ENCODE data around the gene PPBP. TPM values are rescaled to one million over a fixed set of nuclear protein-coding genes. Genes with fewer than 3 reads are reported as not detected.
"Not testable (repeated sequence)": the region's sequence is repeated elsewhere in the genome, so short reads cannot be mapped to it uniquely, and the experiment has no call there.

Gene PPBP
- polyA plus RNA-seq, 1 donor from 2014 or later = not detected

- no peaks in the 10 kb centered on the region for H3K79me2 ChIP-seq (replicated peaks; ENCODE audit: insufficient read depth, low read length)
- H3K9me3 ChIP-seq (ENCODE audit: low read length) = no peaks in the 10 kb centered on the region
- TF ChIP-seq SMC3 (conservative IDR thresholded peaks at IDR 0.05; ENCODE audit: poor library complexity) (no peak), REST (IDR thresholded peaks at IDR 0.05; ENCODE audit: borderline replicate concordance) (no peak), RAD21 (conservative IDR thresholded peaks at IDR 0.05) (no peak)
- no peaks in the 10 kb centered on the region for H3K27me3 ChIP-seq (ENCODE audit: insufficient read depth, low read depth, low read length)
- H3K9ac ChIP-seq (ENCODE audit: low read length) = no peak overlapping the region
- H2AFZ ChIP-seq (ENCODE audit: low read depth, low read length) = no peak overlapping the region
- H3K36me3 ChIP-seq (ENCODE audit: insufficient read depth, low read length) = no peaks in the 10 kb centered on the region
- H4K20me1 ChIP-seq (ENCODE audit: insufficient read depth) = no peaks in the 10 kb centered on the region
- H3K9me2 ChIP-seq (ENCODE audit: insufficient read depth, low read length) = no peaks in the 10 kb centered on the region
- no peak overlapping the region for H3K4me2 ChIP-seq (ENCODE audit: low read length)
- H3K4me3 ChIP-seq (ENCODE audit: low read length) = no peak overlapping the region
- H3K27ac ChIP-seq (ENCODE audit: low read length) = no peak overlapping the region
- no peaks in the 10 kb centered on the region for H3F3A ChIP-seq (ENCODE audit: insufficient read depth, low read length, poor library complexity, severe bottlenecking)
Measured at GRCh38 chr4:73964862-73965611, 23.0 kb downstream of the PPBP start.

- Histone ChIP-seq H3K9me3 (ENCODE audit: low read length) (no peaks in the 10 kb centered on the region), H3K79me2 (replicated peaks; ENCODE audit: insufficient read depth, low read length) (no peaks in the 10 kb centered on the region), H3K4me2 (ENCODE audit: low read length) (no peak overlapping the region), H3K9ac (ENCODE audit: low read length) (no peak overlapping the region), H3K36me3 (ENCODE audit: insufficient read depth, low read length) (no peaks in the 10 kb centered on the region), H3K27ac (ENCODE audit: low read length) (no peak overlapping the region), H3F3A (ENCODE audit: insufficient read depth, low read length, poor library complexity, severe bottlenecking) (no peaks in the 10 kb centered on the region), H3K9me2 (ENCODE audit: insufficient read depth, low read length) (no peaks in the 10 kb centered on the region), H2AFZ (ENCODE audit: low read depth, low read length) (no peak overlapping the region), H3K27me3 (ENCODE audit: insufficient read depth, low read depth, low read length) (no peaks in the 10 kb centered on the region), H3K4me3 (ENCODE audit: low read length) (no peak overlapping the region), H4K20me1 (ENCODE audit: insufficient read depth) (no peaks in the 10 kb centered on the region)
- TF ChIP-seq EZH2 (IDR thresholded peaks at IDR 0.05; ENCODE audit: borderline replicate concordance, insufficient read depth, low read length, poor library complexity, severe bottlenecking) (no peak), MXI1 (conservative IDR thresholded peaks at IDR 0.05; ENCODE audit: poor library complexity, severe bottlenecking) (no peak), SMC3 (conservative IDR thresholded peaks at IDR 0.05; ENCODE audit: poor library complexity) (no peak), TAF1 (IDR thresholded peaks at IDR 0.05; ENCODE audit: low read depth) (no peak), POLR2AphosphoS5 (IDR thresholded peaks at IDR 0.05) (no peak), RAD21 (conservative IDR thresholded peaks at IDR 0.05) (no peak), CTCF (IDR thresholded peaks at IDR 0.05; ENCODE audit: poor library complexity, severe bottlenecking) (no peak), REST (IDR thresholded peaks at IDR 0.05; ENCODE audit: borderline replicate concordance) (no peak), EP300 (conservative IDR thresholded peaks at IDR 0.05; ENCODE audit: poor library complexity, severe bottlenecking) (no peak)
Measured at GRCh38 chr4:73962724-73963123, 25.3 kb downstream of the PPBP start.

- not testable (repeated sequence) for H3K4me2 ChIP-seq (ENCODE audit: low read length); H2AFZ ChIP-seq (ENCODE audit: low read depth, low read length); H3K79me2 ChIP-seq (replicated peaks; ENCODE audit: insufficient read depth, low read length); H3K9ac ChIP-seq (ENCODE audit: low read length); H3K27me3 ChIP-seq (ENCODE audit: insufficient read depth, low read depth, low read length); H4K20me1 ChIP-seq (ENCODE audit: insufficient read depth); H3F3A ChIP-seq (ENCODE audit: insufficient read depth, low read length, poor library complexity, severe bottlenecking); H3K27ac ChIP-seq (ENCODE audit: low read length); H3K9me2 ChIP-seq (ENCODE audit: insufficient read depth, low read length); H3K9me3 ChIP-seq (ENCODE audit: low read length); H3K4me3 ChIP-seq (ENCODE audit: low read length); H3K36me3 ChIP-seq (ENCODE audit: insufficient read depth, low read length)
Measured at GRCh38 chr4:73959041-73959440, 28.9 kb downstream of the PPBP start.
